Esophagus muscularis mucosa (tissue), 4 donors: ENCODE measurements around the gene RELT. TPM values are rescaled to one million over a fixed set of nuclear protein-coding genes. Genes with fewer than 3 reads are reported as not detected.

Experiments
- DNase-seq: peaks from one replicate; pipeline ENCODE4 v3.0.0-alpha.2; 2017; ENCODE audit errors: extremely low spot score
- H3K27ac ChIP-seq, 4 donors: fragments of 200-600 bp; sonication (generic); replicated peaks in 1 of 4; 1 replicate in 3 of 4; 2 replicates in 1 of 4; pipeline ENCODE4 v1.5.1; 2016 to 2019; ENCODE audit warnings: mild to moderate bottlenecking in 1 of 4
- H3K27me3 ChIP-seq, 4 donors: fragments of 200-600 bp; sonication (generic); one replicate each; pipeline versions ENCODE4 v1.5.1 to v1.6.0; 2016 to 2019
- H3K36me3 ChIP-seq, 4 donors: fragments of 200-600 bp; sonication (generic); one replicate each; pipeline ENCODE4 v1.5.1; 2016 to 2019
- H3K4me1 ChIP-seq, 4 donors: fragments of 200-600 bp; sonication (generic); one replicate each; pipeline ENCODE4 v1.5.1; 2016 to 2019
- H3K4me3 ChIP-seq, 4 donors: fragments of 200-600 bp; sonication (generic); 1 replicate in 2 of 4; 2 replicates in 2 of 4; pipeline ENCODE4 v1.5.1; 2016 to 2019; ENCODE audit warnings: mild to moderate bottlenecking in 4 of 4, moderate library complexity in 1 of 4
- H3K9me3 ChIP-seq, 4 donors: fragments of 200-600 bp; sonication (generic); 1 replicate in 3 of 4; 2 replicates in 1 of 4; pipeline ENCODE4 v1.5.1; 2016 to 2019
- CTCF ChIP-seq, 3 experiments: fragments of 200-600 bp in 2 of 3; fragments of 450-650 bp in 1 of 3; sonication (generic) in 2 of 3; IDR thresholded peaks; one replicate each; pipeline ENCODE4 v1.5.1; 2017 to 2019; ENCODE audit warnings: antibody characterized with exemption in 3 of 3, mild to moderate bottlenecking in 2 of 3, moderate library complexity in 1 of 3
- EP300 ChIP-seq: sonication (generic); formaldehyde crosslinking; IDR thresholded peaks from one replicate; pipeline ENCODE4 v1.6.1; 2017; ENCODE audit warnings: antibody characterized with exemption
- POLR2A ChIP-seq: fragments of 450-650 bp; IDR thresholded peaks from one replicate; pipeline ENCODE4 v1.6.1; 2017; ENCODE audit warnings: antibody characterized with exemption, moderate library complexity, mild to moderate bottlenecking, low read depth
- POLR2AphosphoS5 ChIP-seq, 2 donors: sonication (generic); formaldehyde crosslinking; IDR thresholded peaks; one replicate each; pipeline ENCODE4 v1.6.1; 2017; ENCODE audit warnings: antibody characterized with exemption in 2 of 2
- WGBS: methylation state at CpG from one replicate; pipeline ENCODE4 v1.1.5; 2018; 5-methylcytosine and 5-hydroxymethylcytosine counted together
- intact Hi-C: fragments of 100-400 bp; cut with DNase I; formaldehyde crosslinking; loops from one replicate; pipeline ENCODE4 v1.15.1; 2023
- total RNA-seq, 4 donors: library from RNA; depleted of rRNA; stranded (reverse); fragments of >200 nt; gene quantifications; one replicate each; pipeline versions ENCODE4 v1.1.0 to v1.2.1, GENCODE V29; 2016

The RELT gene
- total RNA-seq, 4 donors from 2014 or later = 1.2 to 7.8 (median 2.2) TPM

- H3K4me1 ChIP-seq = peaks cover 84 to 100% (median 98%) of the 10 kb centered on the region in 4 donors
- WGBS = 21% methylated on average over 4 of the region's 4 CpGs
- peak overlapping the region; percentile 77 to 90 (median 82) for H3K27ac ChIP-seq
- H3K4me3 ChIP-seq = no peak overlapping the region
- intact Hi-C loops = no loop called here
- H3K9me3 ChIP-seq = no peaks in the 10 kb centered on the region
- no peak for DNase-seq
- H3K27me3 ChIP-seq = no peaks in the 10 kb centered on the region
- TF ChIP-seq POLR2A (no peak), EP300 (no peak), CTCF (IDR thresholded peaks at IDR 0.05) (no peak), POLR2AphosphoS5 (IDR thresholded peaks at IDR 0.05) (no peak)
- no peaks in the 10 kb centered on the region for H3K36me3 ChIP-seq
Observed at GRCh38 chr11:73331138-73331916, 44.9 kb upstream of the RELT start.

GRCh38 chr11:73333173-73333572, 43.0 kb upstream of the RELT start:
- Histone ChIP-seq H3K9me3 (no peaks in the 10 kb centered on the region), H3K4me3 (no peak overlapping the region), H3K27ac (peak overlapping the region; percentile 77 to 90 (median 82)), H3K27me3 (no peaks in the 10 kb centered on the region), H3K36me3 (no peaks in the 10 kb centered on the region), H3K4me1 (peaks cover 71 to 100% (median 98%) of the 10 kb centered on the region in 4 donors)
- TF ChIP-seq POLR2AphosphoS5 (IDR thresholded peaks at IDR 0.05) = no peak
- TF ChIP-seq POLR2A = no peak
- no peak for TF ChIP-seq EP300
- TF ChIP-seq CTCF (IDR thresholded peaks at IDR 0.05) = no peak
- WGBS = 77% methylated on average over 9 of the region's 11 CpGs
- intact Hi-C loops = no loop called here
- DNase-seq = no peak

DNA sequence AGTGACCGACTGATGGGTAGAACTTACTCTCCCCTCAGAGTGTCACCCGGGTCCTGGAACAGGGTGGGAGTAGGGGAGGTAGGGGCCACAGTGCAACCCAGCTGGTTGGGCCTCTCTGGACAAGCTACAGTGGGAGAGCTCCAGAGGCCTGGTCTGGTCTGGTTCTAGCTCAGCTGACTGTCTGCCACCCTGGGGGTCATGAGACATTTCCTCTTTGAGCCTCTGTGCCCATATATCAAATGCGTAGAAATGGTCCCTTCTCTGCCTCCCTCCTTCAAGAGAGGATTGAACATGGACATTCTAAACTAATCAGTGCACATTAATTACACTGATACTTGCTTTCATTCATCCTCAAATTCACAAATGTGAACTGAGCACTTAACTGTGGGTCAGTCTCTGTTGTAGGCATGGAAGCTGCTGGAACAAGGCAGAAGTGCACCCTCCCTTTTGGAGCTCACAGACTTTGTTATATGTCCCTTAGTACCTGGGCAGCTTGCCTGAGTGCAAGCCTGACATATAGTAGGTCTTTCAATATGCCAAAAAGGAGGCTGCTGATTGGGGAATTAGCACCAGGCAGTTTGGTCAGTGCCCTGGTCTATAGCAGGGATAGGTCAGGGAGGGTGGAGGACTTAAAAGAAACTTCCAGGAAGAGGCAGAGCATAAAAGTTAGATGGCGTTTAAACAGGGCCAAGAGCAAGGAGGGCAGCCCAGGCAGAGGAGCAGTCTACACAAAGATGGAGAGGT, 42.4 kb upstream of the RELT start:
- Histone ChIP-seq H3K9me3 (no peaks in the 10 kb centered on the region), H3K27me3 (no peaks in the 10 kb centered on the region), H3K27ac (peak overlapping the region; percentile 77 to 90 (median 82)), H3K36me3 (no peaks in the 10 kb centered on the region), H3K4me3 (peak overlapping the region in 1 of 4 donors; percentile 21), H3K4me1 (peaks cover 71 to 100% (median 98%) of the 10 kb centered on the region in 4 donors)
- TF ChIP-seq EP300 = no peak
- TF ChIP-seq CTCF (IDR thresholded peaks at IDR 0.05) = no peak
- no peak for TF ChIP-seq POLR2AphosphoS5 (IDR thresholded peaks at IDR 0.05)
- TF ChIP-seq POLR2A = no peak
- intact Hi-C loops = no loop called here
- 59% methylated on average over 4 of the region's 4 CpGs for WGBS
- DNase-seq = no peak

DNA sequence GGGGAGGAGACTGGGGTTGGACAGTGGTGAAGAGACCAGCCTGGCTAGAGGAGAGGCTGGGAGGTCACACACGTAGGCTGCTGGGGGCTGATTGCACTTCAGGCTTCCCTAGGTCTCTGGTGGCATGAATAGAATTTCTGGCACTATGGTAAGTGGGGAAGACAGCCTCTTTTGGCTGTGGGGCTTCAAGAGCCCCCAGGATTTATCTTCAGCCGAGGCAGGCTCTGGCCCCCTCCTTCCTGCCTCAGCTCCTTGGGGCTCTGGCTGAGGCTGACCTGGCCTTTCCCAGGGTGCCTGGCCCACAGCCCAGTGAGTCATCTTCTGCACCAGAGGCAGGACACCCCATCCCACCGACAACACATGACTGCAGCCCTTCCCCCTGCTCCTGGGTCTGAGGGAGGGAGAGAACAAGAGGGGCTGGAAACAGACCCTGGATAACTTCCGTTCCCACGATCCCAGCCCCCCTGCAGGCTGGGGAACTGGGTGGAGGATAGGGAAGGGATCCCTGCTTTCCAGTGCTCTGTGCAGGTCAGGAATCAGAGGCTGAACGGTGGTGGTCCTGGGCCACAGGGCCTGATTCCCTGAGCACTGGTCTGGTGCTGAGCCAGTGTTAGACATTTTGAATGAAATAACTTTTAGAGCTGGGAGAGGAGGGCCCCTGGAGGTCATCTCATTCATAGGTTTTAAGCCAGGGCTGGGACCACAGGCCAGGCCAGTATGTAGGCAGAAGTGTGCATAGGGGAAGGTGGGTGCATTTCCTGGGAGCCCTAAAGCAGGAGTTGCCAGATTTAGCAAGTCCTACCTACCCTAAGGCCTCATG, 41.6 kb upstream of the RELT start:
- no peak for DNase-seq
- no peaks in the 10 kb centered on the region for H3K27me3 ChIP-seq
- peak overlapping the region; percentile 77 to 90 (median 82) for H3K27ac ChIP-seq
- peak; percentile 61 to 77 for TF ChIP-seq POLR2AphosphoS5 (IDR thresholded peaks at IDR 0.05)
- no peak for TF ChIP-seq POLR2A
- peak in 1 of 3 experiments; percentile 5 for TF ChIP-seq CTCF (IDR thresholded peaks at IDR 0.05)
- intact Hi-C loops = loop anchor here (1.0 kb wide), 1 partner anchor 27 kb away; no protein-coding TSS in a partner anchor
- H3K4me1 ChIP-seq = peaks cover 71 to 100% (median 100%) of the 10 kb centered on the region in 4 donors
- no peaks in the 10 kb centered on the region for H3K9me3 ChIP-seq
- H3K4me3 ChIP-seq = peak overlapping the region in 2 of 4 donors; percentile 3 to 21
- no peaks in the 10 kb centered on the region for H3K36me3 ChIP-seq
- 21% methylated on average over 3 of the region's 6 CpGs for WGBS
